ENCODE results near the gene PALS2. TPM values are rescaled to one million over a fixed set of nuclear protein-coding genes. Genes with fewer than 3 reads are reported as not detected.

Gene PALS2
- total RNA-seq, 1 experiment from 2014 or later, result 44.6 TPM

GRCh38 chr7:24595671-24596418 is 22.6 kb downstream of the PALS2 start:
- Histone ChIP-seq H3K36me3 (ENCODE audit: control insufficient read depth in 1 of 2, insufficient read depth in 2 of 2, low read length in 2 of 2) (no peaks in the 10 kb centered on the region), H2AFZ (ENCODE audit: low read depth, low read length, poor library complexity, severe bottlenecking) (no peak overlapping the region), H3K27ac (ENCODE audit: low read depth, low read length) (no peak overlapping the region), H3K79me2 (ENCODE audit: insufficient read depth, low read length) (peaks cover 95% of the 10 kb centered on the region), H3K4me1 (ENCODE audit: control insufficient read depth in 1 of 2, insufficient read depth in 2 of 2, low read length in 2 of 2) (no peaks in the 10 kb centered on the region), H3K27me3 (ENCODE audit: insufficient read depth, low read length) (no peaks in the 10 kb centered on the region), H4K20me1 (ENCODE audit: insufficient read depth) (peaks cover 4% of the 10 kb centered on the region; the same call in 1 of the 2 replicates), H3K9ac (ENCODE audit: low read length) (no peak overlapping the region), H3K9me3 (ENCODE audit: control insufficient read depth in 1 of 2, insufficient read depth in 1 of 2, low read depth in 1 of 2, low read length in 2 of 2) (no peaks in the 10 kb centered on the region), H3K9me2 (ENCODE audit: insufficient read depth) (no peaks in the 10 kb centered on the region), H3K4me2 (ENCODE audit: low read length) (no peak overlapping the region), H3K4me3 (replicated peaks in 1 of 2; ENCODE audit: low read depth in 1 of 2, low read length in 2 of 2) (no peak overlapping the region)
- POLR2A ChIA-PET, result no interaction called here
- DNase-seq (ENCODE audit: low read depth, low spot score), result no peak
- RAD21 ChIA-PET (ENCODE audit: low non-redundant PET in 1 of 2, low total read pairs in 2 of 2, uncharacterized antibody in 2 of 2, unreplicated experiment in 2 of 2), result no interaction called here
- TF ChIP-seq SIN3A (IDR thresholded peaks at IDR 0.05; ENCODE audit: low read depth) (no peak), SRF (IDR thresholded peaks at IDR 0.05; ENCODE audit: low read depth) (no peak), EGR1 (IDR thresholded peaks at IDR 0.05; ENCODE audit: low read depth) (no peak), ZNF274 (IDR thresholded peaks at IDR 0.05; ENCODE audit: low read depth, low read length) (no peak), CTCF (IDR thresholded peaks at IDR 0.05 in 2 of 3, conservative IDR thresholded peaks at IDR 0.05 in 1 of 3; ENCODE audit: borderline replicate concordance in 1 of 3, insufficient read depth in 1 of 3, low read depth in 2 of 3, low read length in 2 of 3) (no peak), CBX3 (IDR thresholded peaks at IDR 0.05; ENCODE audit: low read depth) (no peak), ZFX (IDR thresholded peaks at IDR 0.05) (no peak), EZH2phosphoT487 (IDR thresholded peaks at IDR 0.05; ENCODE audit: borderline replicate concordance) (no peak), JUND (IDR thresholded peaks at IDR 0.05) (no peak), POLR2A (IDR thresholded peaks at IDR 0.05; ENCODE audit: borderline replicate concordance, extremely low read depth, insufficient read depth, insufficient read length) (no peak), RAD21 (IDR thresholded peaks at IDR 0.05; ENCODE audit: low read depth) (no peak)
- no TSS peak for BruUV-seq (replicated peaks)
- ATAC-seq, result no peak
- intact Hi-C loops (cut with micrococcal nuclease), result no loop called here
- CTCF ChIA-PET, result no interaction called here
